ENCODE measurements around the gene METTL6. TPM values are rescaled to one million over a fixed set of nuclear protein-coding genes. Genes with fewer than 3 reads are reported as not detected.
A peak's percentile ranks its signal among the peaks of the same experiment; 100 is the strongest.
"Not testable (repeated sequence)": the region's sequence is repeated elsewhere in the genome, so short reads cannot be mapped to it uniquely, and the experiment has no call there.

The METTL6 gene
- total RNA-seq = 9.7 TPM

- Histone ChIP-seq H3K4me1 (ENCODE audit: insufficient read depth, low read length) (peaks cover 41% of the 10 kb centered on the region), H3K27me3 (ENCODE audit: insufficient read depth, low read length) (no peaks in the 10 kb centered on the region), H3K9me3 (ENCODE audit: low read depth, low read length) (no peaks in the 10 kb centered on the region), H3K4me3 (ENCODE audit: low read length) (peak within 1 kb of the TSS; percentile 97)
Observed at GRCh38 chr3:15427182-15427880, at the start of gene METTL6, which contains the start of gene EAF1. METTL6 (minus strand) TSS chr3:15427544; CDS start chr3:15426511, 1,033 bp downstream. EAF1 (plus strand) TSS chr3:15427598; CDS start chr3:15427780, 182 bp downstream.

GRCh38 chr3:15476378-15476777 lies 49.0 kb upstream of the METTL6 start:
- Histone ChIP-seq H3K27me3 (ENCODE audit: insufficient read depth, low read length) (no peaks in the 10 kb centered on the region), H3K4me3 (ENCODE audit: low read length) (no peak overlapping the region), H3K9me3 (ENCODE audit: low read depth, low read length) (no peaks in the 10 kb centered on the region), H3K4me1 (ENCODE audit: insufficient read depth, low read length) (peaks cover 6% of the 10 kb centered on the region)

- no peaks in the 10 kb centered on the region for H3K9me3 ChIP-seq (ENCODE audit: low read depth, low read length)
- H3K27me3 ChIP-seq (ENCODE audit: insufficient read depth, low read length) = no peaks in the 10 kb centered on the region
- H3K4me1 ChIP-seq (ENCODE audit: insufficient read depth, low read length) = peaks cover 6% of the 10 kb centered on the region
- no peak overlapping the region for H3K4me3 ChIP-seq (ENCODE audit: low read length)
Observed at GRCh38 chr3:15475161-15475560, 47.8 kb upstream of the METTL6 start.

GRCh38 chr3:15471861-15472260 lies 44.5 kb upstream of the METTL6 start:
- Histone ChIP-seq H3K27me3 (ENCODE audit: insufficient read depth, low read length) (no peaks in the 10 kb centered on the region), H3K4me3 (ENCODE audit: low read length) (no peak overlapping the region), H3K4me1 (ENCODE audit: insufficient read depth, low read length) (peaks cover 7% of the 10 kb centered on the region), H3K9me3 (ENCODE audit: low read depth, low read length) (no peaks in the 10 kb centered on the region)

- no peak overlapping the region for H3K4me3 ChIP-seq (ENCODE audit: low read length)
- no peaks in the 10 kb centered on the region for H3K9me3 ChIP-seq (ENCODE audit: low read depth, low read length)
- H3K27me3 ChIP-seq (ENCODE audit: insufficient read depth, low read length) = no peaks in the 10 kb centered on the region
- H3K4me1 ChIP-seq (ENCODE audit: insufficient read depth, low read length) = peaks cover 3% of the 10 kb centered on the region
Observed at GRCh38 chr3:15470849-15471248, 43.5 kb upstream of the METTL6 start.

GRCh38 chr3:15470261-15470660 lies 42.9 kb upstream of the METTL6 start:
- Histone ChIP-seq H3K9me3 (ENCODE audit: low read depth, low read length) (no peaks in the 10 kb centered on the region), H3K4me1 (ENCODE audit: insufficient read depth, low read length) (peaks cover 3% of the 10 kb centered on the region), H3K4me3 (ENCODE audit: low read length) (no peak overlapping the region), H3K27me3 (ENCODE audit: insufficient read depth, low read length) (no peaks in the 10 kb centered on the region)

GRCh38 chr3:15467227-15468181 lies 40.2 kb upstream of the METTL6 start:
- no peak overlapping the region for H3K4me3 ChIP-seq (ENCODE audit: low read length)
- H3K9me3 ChIP-seq (ENCODE audit: low read depth, low read length) = no peaks in the 10 kb centered on the region
- H3K27me3 ChIP-seq (ENCODE audit: insufficient read depth, low read length) = no peaks in the 10 kb centered on the region
- peaks cover 3% of the 10 kb centered on the region for H3K4me1 ChIP-seq (ENCODE audit: insufficient read depth, low read length)

- peaks cover 9% of the 10 kb centered on the region for H3K4me1 ChIP-seq (ENCODE audit: insufficient read depth, low read length)
- H3K4me3 ChIP-seq (ENCODE audit: low read length) = no peak overlapping the region
- H3K27me3 ChIP-seq (ENCODE audit: insufficient read depth, low read length) = no peaks in the 10 kb centered on the region
- no peaks in the 10 kb centered on the region for H3K9me3 ChIP-seq (ENCODE audit: low read depth, low read length)
Observed at GRCh38 chr3:15465876-15466585, 38.7 kb upstream of the METTL6 start.

GRCh38 chr3:15462451-15462850 lies 35.1 kb upstream of the METTL6 start:
- H3K4me1 ChIP-seq (ENCODE audit: insufficient read depth, low read length) = peaks cover 19% of the 10 kb centered on the region
- no peak overlapping the region for H3K4me3 ChIP-seq (ENCODE audit: low read length)
- H3K27me3 ChIP-seq (ENCODE audit: insufficient read depth, low read length) = no peaks in the 10 kb centered on the region
- no peaks in the 10 kb centered on the region for H3K9me3 ChIP-seq (ENCODE audit: low read depth, low read length)

- no peak overlapping the region for H3K4me3 ChIP-seq (ENCODE audit: low read length)
- H3K27me3 ChIP-seq (ENCODE audit: insufficient read depth, low read length) = no peaks in the 10 kb centered on the region
- H3K9me3 ChIP-seq (ENCODE audit: low read depth, low read length) = no peaks in the 10 kb centered on the region
- peaks cover 19% of the 10 kb centered on the region for H3K4me1 ChIP-seq (ENCODE audit: insufficient read depth, low read length)
Observed at GRCh38 chr3:15460891-15461531, 33.7 kb upstream of the METTL6 start.

GRCh38 chr3:15458212-15458780 lies 31.0 kb upstream of the METTL6 start:
- H3K4me1 ChIP-seq (ENCODE audit: insufficient read depth, low read length) = peaks cover 19% of the 10 kb centered on the region
- H3K27me3 ChIP-seq (ENCODE audit: insufficient read depth, low read length) = no peaks in the 10 kb centered on the region
- no peak overlapping the region for H3K4me3 ChIP-seq (ENCODE audit: low read length)
- H3K9me3 ChIP-seq (ENCODE audit: low read depth, low read length) = no peaks in the 10 kb centered on the region

GRCh38 chr3:15456915-15457314 lies 29.6 kb upstream of the METTL6 start:
- not testable (repeated sequence) for H3K4me3 ChIP-seq (ENCODE audit: low read length); H3K27me3 ChIP-seq (ENCODE audit: insufficient read depth, low read length); H3K9me3 ChIP-seq (ENCODE audit: low read depth, low read length)
- peaks cover 19% of the 10 kb centered on the region for H3K4me1 ChIP-seq (ENCODE audit: insufficient read depth, low read length)

GRCh38 chr3:15456321-15456720 lies 29.0 kb upstream of the METTL6 start:
- H3K9me3 ChIP-seq (ENCODE audit: low read depth, low read length) = no peaks in the 10 kb centered on the region
- no peaks in the 10 kb centered on the region for H3K27me3 ChIP-seq (ENCODE audit: insufficient read depth, low read length)
- H3K4me3 ChIP-seq (ENCODE audit: low read length) = no peak overlapping the region
- H3K4me1 ChIP-seq (ENCODE audit: insufficient read depth, low read length) = peaks cover 15% of the 10 kb centered on the region

GRCh38 chr3:15455756-15456155 lies 28.4 kb upstream of the METTL6 start:
- Histone ChIP-seq H3K9me3 (ENCODE audit: low read depth, low read length) (no peaks in the 10 kb centered on the region), H3K4me1 (ENCODE audit: insufficient read depth, low read length) (peaks cover 9% of the 10 kb centered on the region), H3K27me3 (ENCODE audit: insufficient read depth, low read length) (no peaks in the 10 kb centered on the region), H3K4me3 (ENCODE audit: low read length) (no peak overlapping the region)
